Keratinocyte (primary cell): ENCODE measurements around the gene CDS2. TPM values are rescaled to one million over a fixed set of nuclear protein-coding genes. Genes with fewer than 3 reads are reported as not detected.

Source experiments
- DNase-seq: peaks from one replicate; pipeline ENCODE4 v3.0.0-alpha.2; 2011; ENCODE audit warnings: low read depth, missing footprints, low spot score
- FAIRE-seq: peaks from 2 replicates; lab custom pipeline; 2011; peaks lifted over from hg19 to GRCh38; lab: Jason Lieb, UNC
- H2AFZ ChIP-seq: 2 replicates; pipeline ENCODE4 v1.6.0; 2012; ENCODE audit warnings: low read length, control low read depth, inconsistent platforms; ENCODE audit not compliant: control insufficient read depth
- H3K27ac ChIP-seq: 2 replicates; pipeline ENCODE4 v1.5.1; 2011; ENCODE audit warnings: low read length; ENCODE audit not compliant: control insufficient read depth, insufficient read depth
- H3K27me3 ChIP-seq: 3 replicates; pipeline ENCODE4 v1.6.0; 2011; ENCODE audit warnings: low read length; ENCODE audit not compliant: control insufficient read depth, insufficient read depth; ENCODE audit errors: extremely low read depth
- H3K36me3 ChIP-seq, 2 experiments: 2 replicates in 1 of 2; 3 replicates in 1 of 2; pipeline ENCODE4 v1.5.1; 2011; ENCODE audit warnings: low read length in 2 of 2, mild to moderate bottlenecking in 1 of 2; ENCODE audit not compliant: control insufficient read depth in 2 of 2, insufficient read depth in 2 of 2; ENCODE audit errors: extremely low read depth in 1 of 2
- H3K4me1 ChIP-seq: 3 replicates; pipeline ENCODE4 v1.5.1; 2011; ENCODE audit warnings: low read length; ENCODE audit not compliant: control insufficient read depth, insufficient read depth; ENCODE audit errors: extremely low read depth
- H3K4me2 ChIP-seq: 3 replicates; pipeline ENCODE4 v1.6.0; 2011; ENCODE audit warnings: low read depth, low read length; ENCODE audit not compliant: control insufficient read depth, insufficient read depth; ENCODE audit errors: extremely low read depth
- H3K4me3 ChIP-seq, 3 experiments: fragments of 200-600 bp in 1 of 3; sonication (generic) in 1 of 3; 2 replicates in 2 of 3; 3 replicates in 1 of 3; pipeline ENCODE4 v1.5.1; 2011 to 2016; ENCODE audit warnings: low read length in 3 of 3, mild to moderate bottlenecking in 3 of 3, control low read depth in 2 of 3, inconsistent platforms in 1 of 3, low read depth in 1 of 3, mixed read lengths in 1 of 3, mixed run types in 1 of 3, moderate library complexity in 1 of 3; ENCODE audit not compliant: control insufficient read depth in 2 of 3, insufficient read depth in 2 of 3; ENCODE audit errors: extremely low read depth in 1 of 3
- H3K79me2 ChIP-seq: 2 replicates; pipeline ENCODE4 v1.6.0; 2012; ENCODE audit warnings: low read length; ENCODE audit not compliant: control insufficient read depth, insufficient read depth
- H3K9ac ChIP-seq: 3 replicates; pipeline ENCODE4 v1.6.0; 2011; ENCODE audit warnings: low read length; ENCODE audit not compliant: control insufficient read depth, insufficient read depth; ENCODE audit errors: extremely low read depth
- H3K9me1 ChIP-seq: 3 replicates; pipeline ENCODE4 v1.6.0; 2011; ENCODE audit warnings: low read length; ENCODE audit not compliant: control insufficient read depth, insufficient read depth; ENCODE audit errors: extremely low read depth
- H3K9me3 ChIP-seq: 2 replicates; pipeline ENCODE4 v1.5.1; 2012; ENCODE audit warnings: low read depth, low read length; ENCODE audit not compliant: control insufficient read depth
- H4K20me1 ChIP-seq: 3 replicates; pipeline ENCODE4 v1.6.0; 2011; ENCODE audit warnings: low read length; ENCODE audit not compliant: control insufficient read depth, insufficient read depth; ENCODE audit errors: extremely low read depth
- EZH2 ChIP-seq: IDR thresholded peaks from one replicate; pipeline ENCODE4 v1.6.1; 2012; ENCODE audit warnings: inconsistent platforms, mild to moderate bottlenecking, low read length, moderate library complexity
- dilution Hi-C: fragments of 300-500 bp; cut with MboI; formaldehyde crosslinking; loops from one replicate; pipeline ENCODE4 v1.7.0; 2020; ENCODE audit warnings: low sequenced_read_pairs; ENCODE audit not compliant: extremely low pct_ligation_motif_present
- polyA plus RNA-seq, 5 experiments: library from polyadenylated mRNA; depleted of rRNA in 3 of 5; stranded (reverse) in 3 of 5; stranded (forward) in 1 of 5; unstranded in 1 of 5; fragments of >200 nt; gene quantifications; 1 replicate in 1 of 5; 2 replicates in 3 of 5; 3 replicates in 1 of 5; pipeline versions ENCODE4 v1.2.1 to v1.2.3, GENCODE V29; 2011 to 2012; ENCODE audit warnings: missing spikeins in 2 of 5, low read depth in 1 of 5, low replicate concordance in 1 of 5
- TF ChIP-seq, protein P1 (sequence below), 3 experiments: IDR thresholded peaks in 1 of 3; conservative IDR thresholded peaks in 1 of 3; optimal IDR thresholded peaks in 1 of 3; 2 replicates in 2 of 3; 3 replicates in 1 of 3; pipeline versions ENCODE3 to v1.5.1; 2011; ENCODE audit warnings: low read length in 3 of 3, mild to moderate bottlenecking in 3 of 3, moderate library complexity in 2 of 3, control low read depth in 1 of 3, inconsistent platforms in 1 of 3; ENCODE audit not compliant: insufficient read depth in 2 of 3; ENCODE audit errors: extremely low read depth in 1 of 3

CDS2 gene
- polyA plus RNA-seq, 1 donor (not counting 4 experiments of a cell fraction or from before 2014, with no cell fraction given): 67.1 TPM

DNA sequence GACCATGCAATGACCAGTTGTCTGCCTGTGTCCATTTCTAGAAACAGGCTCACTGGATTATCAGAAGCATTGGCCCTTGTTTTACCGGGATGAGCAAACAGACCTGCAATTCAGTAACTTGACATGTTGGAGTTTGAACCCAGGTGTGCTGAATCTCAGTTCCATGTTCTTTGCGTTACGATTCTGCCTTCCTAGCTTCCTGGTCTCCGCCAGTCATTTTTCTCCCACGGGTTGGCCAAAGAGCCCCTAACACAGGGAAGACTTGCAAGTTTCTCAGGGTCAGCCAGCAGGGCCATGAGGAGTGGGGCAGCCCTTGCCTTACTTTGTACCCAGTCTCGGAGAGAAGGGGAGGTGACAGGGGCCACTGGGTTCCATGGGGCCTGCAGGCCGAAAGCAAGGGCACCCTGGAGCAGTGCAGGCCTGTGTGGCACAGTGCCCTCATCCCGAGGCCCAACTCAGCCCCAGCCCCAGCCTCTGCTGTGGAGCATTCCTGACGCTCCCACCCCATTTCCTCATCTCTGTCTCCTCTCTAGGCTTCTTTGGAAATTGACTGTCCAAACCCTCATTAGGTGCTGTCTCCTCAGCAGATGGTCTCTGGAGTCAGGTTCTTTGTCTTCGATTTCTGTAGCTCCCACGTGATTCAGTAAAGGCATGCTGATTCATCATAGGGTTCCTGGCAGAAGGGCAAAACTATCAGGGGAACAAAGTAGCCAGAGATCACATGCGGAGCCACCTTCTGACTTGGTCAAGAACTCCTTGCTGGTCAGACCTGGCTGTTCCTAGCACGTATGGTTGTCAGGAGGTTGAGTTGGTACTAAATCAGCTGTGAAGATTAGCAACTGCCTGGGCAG is 23.6 kb downstream of the CDS2 start:
- peak; percentile 46 for FAIRE-seq
- Histone ChIP-seq H4K20me1 (no peaks in the 10 kb centered on the region), H3K9ac (no peak overlapping the region), H3K4me3 (no peak overlapping the region), H3K4me2 (no peak overlapping the region), H3K36me3 (no peaks in the 10 kb centered on the region), H3K79me2 (peaks cover 64% of the 10 kb centered on the region), H3K27me3 (no peaks in the 10 kb centered on the region), H3K27ac (no peak overlapping the region), H2AFZ (no peak overlapping the region), H3K9me1 (peaks cover 3% of the 10 kb centered on the region), H3K9me3 (no peaks in the 10 kb centered on the region), H3K4me1 (peaks cover 32% of the 10 kb centered on the region)
- dilution Hi-C loops: no loop called here
- TF ChIP-seq, protein P1, sequence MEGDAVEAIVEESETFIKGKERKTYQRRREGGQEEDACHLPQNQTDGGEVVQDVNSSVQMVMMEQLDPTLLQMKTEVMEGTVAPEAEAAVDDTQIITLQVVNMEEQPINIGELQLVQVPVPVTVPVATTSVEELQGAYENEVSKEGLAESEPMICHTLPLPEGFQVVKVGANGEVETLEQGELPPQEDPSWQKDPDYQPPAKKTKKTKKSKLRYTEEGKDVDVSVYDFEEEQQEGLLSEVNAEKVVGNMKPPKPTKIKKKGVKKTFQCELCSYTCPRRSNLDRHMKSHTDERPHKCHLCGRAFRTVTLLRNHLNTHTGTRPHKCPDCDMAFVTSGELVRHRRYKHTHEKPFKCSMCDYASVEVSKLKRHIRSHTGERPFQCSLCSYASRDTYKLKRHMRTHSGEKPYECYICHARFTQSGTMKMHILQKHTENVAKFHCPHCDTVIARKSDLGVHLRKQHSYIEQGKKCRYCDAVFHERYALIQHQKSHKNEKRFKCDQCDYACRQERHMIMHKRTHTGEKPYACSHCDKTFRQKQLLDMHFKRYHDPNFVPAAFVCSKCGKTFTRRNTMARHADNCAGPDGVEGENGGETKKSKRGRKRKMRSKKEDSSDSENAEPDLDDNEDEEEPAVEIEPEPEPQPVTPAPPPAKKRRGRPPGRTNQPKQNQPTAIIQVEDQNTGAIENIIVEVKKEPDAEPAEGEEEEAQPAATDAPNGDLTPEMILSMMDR (optimal IDR thresholded peaks at IDR 0.05 in 1 of 3, IDR thresholded peaks at IDR 0.05 in 1 of 3, conservative IDR thresholded peaks at IDR 0.05 in 1 of 3; ENCODE audit: extremely low read depth in 1 of 3, insufficient read depth in 2 of 3, low read length in 3 of 3): no peak
- no peak for TF ChIP-seq EZH2
- DNase-seq: no peak

DNA sequence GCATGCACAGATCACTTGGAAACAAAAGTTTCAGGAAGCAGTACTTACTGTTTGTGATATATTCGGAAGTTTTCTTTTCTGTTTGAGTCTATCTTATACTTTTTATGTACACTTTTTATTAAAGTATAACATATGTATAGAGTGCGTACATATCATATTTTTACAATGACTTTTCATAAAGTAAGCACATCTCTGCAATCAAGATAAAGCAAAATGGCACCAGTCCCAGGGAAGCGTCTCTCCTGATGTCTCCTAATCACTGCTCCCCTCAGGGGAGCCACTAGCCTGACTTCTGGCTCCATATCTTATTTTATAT is 26.3 kb downstream of the CDS2 start:
- H3K27ac ChIP-seq: peak overlapping the region; percentile 79
- DNase-seq: no peak
- TF ChIP-seq, protein P1 (optimal IDR thresholded peaks at IDR 0.05 in 1 of 3, IDR thresholded peaks at IDR 0.05 in 1 of 3, conservative IDR thresholded peaks at IDR 0.05 in 1 of 3; ENCODE audit: extremely low read depth in 1 of 3, insufficient read depth in 2 of 3, low read length in 3 of 3): no peak
- no peak for TF ChIP-seq EZH2
- H3K27me3 ChIP-seq: no peaks in the 10 kb centered on the region
- H3K4me2 ChIP-seq: peak overlapping the region; percentile 68
- H4K20me1 ChIP-seq: no peaks in the 10 kb centered on the region
- H2AFZ ChIP-seq: no peak overlapping the region
- peak overlapping the region in 2 of 3 experiments; percentile 37 to 42 for H3K4me3 ChIP-seq
- no peak for FAIRE-seq
- no peak overlapping the region for H3K9ac ChIP-seq
- H3K9me1 ChIP-seq: peaks cover 6% of the 10 kb centered on the region
- no peaks in the 10 kb centered on the region for H3K9me3 ChIP-seq
- H3K79me2 ChIP-seq: peaks cover 68% of the 10 kb centered on the region
- peaks cover 35% of the 10 kb centered on the region for H3K4me1 ChIP-seq
- no peaks in the 10 kb centered on the region for H3K36me3 ChIP-seq
- dilution Hi-C loops: no loop called here
